Measurements from ENCODE around the gene ACER3.

Gene ACER3

DNA sequence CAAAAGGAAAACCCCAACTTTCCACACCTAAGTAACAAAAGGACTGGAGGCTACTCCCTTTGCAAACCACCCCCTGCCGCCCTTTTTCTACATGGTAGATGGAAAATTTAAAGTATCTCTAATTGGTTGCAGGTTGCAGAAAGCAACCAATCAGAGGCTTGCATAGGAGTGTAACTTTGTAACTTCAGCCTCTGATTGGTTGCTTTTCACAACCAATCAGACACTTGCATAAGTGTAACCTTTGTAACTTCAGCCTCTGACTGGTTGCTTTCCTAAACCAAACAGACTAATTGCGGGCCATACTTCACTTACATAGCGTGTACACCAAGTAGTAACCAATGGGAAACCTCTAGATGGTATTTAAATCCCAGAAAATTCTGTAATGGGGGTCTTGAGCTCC is 16.8 kb upstream of the ACER3 start:
- no peaks in the 10 kb centered on the region for H3K36me3 ChIP-seq (ENCODE audit: control insufficient read depth in 1 of 2, insufficient read depth in 2 of 2, low read length in 2 of 2)
- H3K9me3 ChIP-seq (ENCODE audit: insufficient read depth, low read depth, low read length), result no peaks in the 10 kb centered on the region
- H4K12ac ChIP-seq (ENCODE audit: low read depth, low read length), result no peak overlapping the region
- no peak overlapping the region for H4K91ac ChIP-seq (ENCODE audit: low read depth, low read length)
- H4K8ac ChIP-seq (ENCODE audit: low read depth, low read length), result no peak overlapping the region
- H3K4ac ChIP-seq (ENCODE audit: low read depth, low read length), result no peak overlapping the region
- no peak overlapping the region for H3K4me3 ChIP-seq (ENCODE audit: low read depth, low read length)
- H3K79me1 ChIP-seq (ENCODE audit: low read length), result no peaks in the 10 kb centered on the region
- no peak overlapping the region for H3K9ac ChIP-seq (ENCODE audit: low read length)
- no peak overlapping the region for H3K4me2 ChIP-seq (ENCODE audit: low read length)
- no peak overlapping the region for H3K27ac ChIP-seq (ENCODE audit: low read depth, low read length)
- no peak overlapping the region for H3K14ac ChIP-seq (ENCODE audit: low read length)
- no peak overlapping the region for H2AK5ac ChIP-seq (ENCODE audit: low read length)
- no peak for DNase-seq
- no peak overlapping the region for H3K23ac ChIP-seq (ENCODE audit: low read length)
- no CpG with 5 or more reads among the region's 3 CpGs for WGBS (ENCODE audit: extremely low coverage, insufficient coverage, insufficient read length)
- no peak overlapping the region for H2BK12ac ChIP-seq (ENCODE audit: low read length)
- H3K4me1 ChIP-seq (ENCODE audit: control insufficient read depth in 1 of 2, insufficient read depth in 2 of 2, low read length in 2 of 2), result peaks cover 6 to 12% of the 10 kb centered on the region in 2 experiments
- no peaks in the 10 kb centered on the region for H3K27me3 ChIP-seq (ENCODE audit: insufficient read depth, low read length)
- no peaks in the 10 kb centered on the region for H3K79me2 ChIP-seq (ENCODE audit: control insufficient read depth, insufficient read depth, low read length, poor library complexity)
- no peak overlapping the region for H2BK5ac ChIP-seq (ENCODE audit: low read depth, low read length, poor library complexity)
- no peak overlapping the region for H2AFZ ChIP-seq (ENCODE audit: insufficient read depth, low read length, poor library complexity)
- no peak overlapping the region for H3K18ac ChIP-seq (ENCODE audit: low read length)
- no peak overlapping the region for H2BK120ac ChIP-seq (ENCODE audit: insufficient read depth, low read length, poor library complexity)

DNA sequence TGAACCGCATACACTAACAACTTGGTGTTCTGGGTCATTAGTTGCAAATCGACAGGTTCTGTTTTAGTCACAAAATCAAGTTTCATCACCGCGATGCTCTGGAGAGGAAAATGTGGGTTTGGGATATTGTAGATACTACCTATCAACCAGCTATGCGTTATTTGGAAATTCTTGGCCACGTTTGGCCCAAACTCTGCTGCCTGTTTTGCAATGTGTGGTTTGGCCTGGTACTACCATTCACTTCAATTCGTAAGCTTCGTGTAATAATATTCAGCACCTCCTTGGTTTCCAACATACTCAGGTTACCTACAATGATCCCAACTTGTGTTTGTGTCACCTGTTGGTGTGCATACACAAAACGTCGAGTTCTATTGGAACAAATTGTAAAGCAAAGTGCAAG is 16.2 kb upstream of the ACER3 start:
- Histone ChIP-seq H3K4ac (ENCODE audit: low read depth, low read length) (no peak overlapping the region), H2AK5ac (ENCODE audit: low read length) (no peak overlapping the region), H3K27ac (ENCODE audit: low read depth, low read length) (no peak overlapping the region), H2AFZ (ENCODE audit: insufficient read depth, low read length, poor library complexity) (no peak overlapping the region), H4K8ac (ENCODE audit: low read depth, low read length) (no peak overlapping the region), H3K14ac (ENCODE audit: low read length) (no peak overlapping the region), H3K27me3 (ENCODE audit: insufficient read depth, low read length) (no peaks in the 10 kb centered on the region), H3K9ac (ENCODE audit: low read length) (peak overlapping the region; percentile 78), H3K79me1 (ENCODE audit: low read length) (no peaks in the 10 kb centered on the region), H3K79me2 (ENCODE audit: control insufficient read depth, insufficient read depth, low read length, poor library complexity) (no peaks in the 10 kb centered on the region), H3K9me3 (ENCODE audit: insufficient read depth, low read depth, low read length) (no peaks in the 10 kb centered on the region), H4K91ac (ENCODE audit: low read depth, low read length) (no peak overlapping the region), H3K4me1 (ENCODE audit: control insufficient read depth in 1 of 2, insufficient read depth in 2 of 2, low read length in 2 of 2) (peaks cover 2 to 11% of the 10 kb centered on the region in 2 experiments), H4K12ac (ENCODE audit: low read depth, low read length) (no peak overlapping the region), H3K18ac (ENCODE audit: low read length) (no peak overlapping the region), H2BK5ac (ENCODE audit: low read depth, low read length, poor library complexity) (no peak overlapping the region), H2BK12ac (ENCODE audit: low read length) (no peak overlapping the region), H3K23ac (ENCODE audit: low read length) (no peak overlapping the region), H3K4me2 (ENCODE audit: low read length) (no peak overlapping the region), H3K4me3 (ENCODE audit: low read depth, low read length) (no peak overlapping the region), H2BK120ac (ENCODE audit: insufficient read depth, low read length, poor library complexity) (no peak overlapping the region), H3K36me3 (ENCODE audit: control insufficient read depth in 1 of 2, insufficient read depth in 2 of 2, low read length in 2 of 2) (no peaks in the 10 kb centered on the region)
- no CpG with 5 or more reads among the region's 10 CpGs for WGBS (ENCODE audit: extremely low coverage, insufficient coverage, insufficient read length)
- DNase-seq, result no peak

DNA sequence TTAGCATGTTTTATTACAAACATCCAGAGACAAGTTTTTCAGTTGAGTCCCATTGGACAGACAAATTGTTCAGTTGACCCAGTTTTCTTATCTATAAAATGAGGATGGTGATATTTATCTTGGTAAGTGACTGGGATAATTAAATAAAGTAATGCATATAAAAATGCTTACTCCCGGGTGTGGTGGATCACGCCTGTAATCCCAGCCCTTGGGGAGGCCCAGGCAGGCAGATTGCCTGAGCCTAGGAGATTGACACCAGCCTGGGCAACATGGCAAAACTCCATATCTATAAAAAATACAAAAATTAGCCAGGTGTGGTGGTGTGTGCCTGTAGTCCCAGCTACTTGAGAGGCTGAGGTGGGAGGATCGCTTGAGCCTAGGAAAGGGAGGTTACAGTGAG is 15.6 kb upstream of the ACER3 start:
- Histone ChIP-seq H3K18ac (ENCODE audit: low read length) (no peak overlapping the region), H3K14ac (ENCODE audit: low read length) (no peak overlapping the region), H3K79me1 (ENCODE audit: low read length) (no peaks in the 10 kb centered on the region), H3K27ac (ENCODE audit: low read depth, low read length) (no peak overlapping the region), H2BK5ac (ENCODE audit: low read depth, low read length, poor library complexity) (no peak overlapping the region), H3K4me1 (ENCODE audit: control insufficient read depth in 1 of 2, insufficient read depth in 2 of 2, low read length in 2 of 2) (peaks cover 2 to 14% of the 10 kb centered on the region in 2 experiments), H2AK5ac (ENCODE audit: low read length) (no peak overlapping the region), H3K79me2 (ENCODE audit: control insufficient read depth, insufficient read depth, low read length, poor library complexity) (no peaks in the 10 kb centered on the region), H3K23ac (ENCODE audit: low read length) (no peak overlapping the region), H3K4me3 (ENCODE audit: low read depth, low read length) (no peak overlapping the region), H2BK120ac (ENCODE audit: insufficient read depth, low read length, poor library complexity) (no peak overlapping the region), H4K8ac (ENCODE audit: low read depth, low read length) (no peak overlapping the region), H2AFZ (ENCODE audit: insufficient read depth, low read length, poor library complexity) (no peak overlapping the region), H3K27me3 (ENCODE audit: insufficient read depth, low read length) (no peaks in the 10 kb centered on the region), H3K4ac (ENCODE audit: low read depth, low read length) (no peak overlapping the region), H4K12ac (ENCODE audit: low read depth, low read length) (no peak overlapping the region), H3K36me3 (ENCODE audit: control insufficient read depth in 1 of 2, insufficient read depth in 2 of 2, low read length in 2 of 2) (no peaks in the 10 kb centered on the region), H4K91ac (ENCODE audit: low read depth, low read length) (no peak overlapping the region), H3K9me3 (ENCODE audit: insufficient read depth, low read depth, low read length) (no peaks in the 10 kb centered on the region), H2BK12ac (ENCODE audit: low read length) (no peak overlapping the region), H3K9ac (ENCODE audit: low read length) (no peak overlapping the region), H3K4me2 (ENCODE audit: low read length) (no peak overlapping the region)
- WGBS (ENCODE audit: extremely low coverage, insufficient coverage, insufficient read length), result no CpG with 5 or more reads among the region's 3 CpGs
- DNase-seq, result no peak

DNA sequence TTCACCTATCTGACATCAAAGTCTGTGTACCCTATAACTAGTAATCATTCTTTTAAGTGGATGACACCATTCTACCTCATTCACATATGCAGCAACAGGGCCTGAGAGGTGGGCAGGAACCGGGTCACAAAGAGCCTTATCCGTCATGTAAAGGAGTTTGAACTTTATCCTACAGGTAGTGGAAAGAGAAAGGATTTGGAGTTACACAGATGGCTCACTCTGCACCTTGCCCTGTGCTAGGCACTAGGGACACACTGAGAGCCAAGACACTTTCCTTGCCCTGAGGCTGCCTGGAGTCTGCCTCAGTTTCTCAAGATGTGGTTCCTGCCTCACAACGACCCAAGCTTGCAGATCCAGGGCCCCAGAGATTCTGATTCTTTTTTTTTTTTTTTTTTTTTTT is 14.3 kb upstream of the ACER3 start:
- H2AK5ac ChIP-seq (ENCODE audit: low read length), result no peak overlapping the region
- no peak overlapping the region for H3K18ac ChIP-seq (ENCODE audit: low read length)
- H2AFZ ChIP-seq (ENCODE audit: insufficient read depth, low read length, poor library complexity), result no peak overlapping the region
- no peaks in the 10 kb centered on the region for H3K79me2 ChIP-seq (ENCODE audit: control insufficient read depth, insufficient read depth, low read length, poor library complexity)
- DNase-seq, result no peak
- WGBS (ENCODE audit: extremely low coverage, insufficient coverage, insufficient read length), result no CpG with 5 or more reads among the region's 3 CpGs
- no peaks in the 10 kb centered on the region for H3K27me3 ChIP-seq (ENCODE audit: insufficient read depth, low read length)
- H3K23ac ChIP-seq (ENCODE audit: low read length), result no peak overlapping the region
- no peak overlapping the region for H4K12ac ChIP-seq (ENCODE audit: low read depth, low read length)
- no peak overlapping the region for H2BK5ac ChIP-seq (ENCODE audit: low read depth, low read length, poor library complexity)
- H3K36me3 ChIP-seq (ENCODE audit: control insufficient read depth in 1 of 2, insufficient read depth in 2 of 2, low read length in 2 of 2), result no peaks in the 10 kb centered on the region
- no peak overlapping the region for H3K27ac ChIP-seq (ENCODE audit: low read depth, low read length)
- H2BK120ac ChIP-seq (ENCODE audit: insufficient read depth, low read length, poor library complexity), result no peak overlapping the region
- H2BK12ac ChIP-seq (ENCODE audit: low read length), result no peak overlapping the region
- H3K4me2 ChIP-seq (ENCODE audit: low read length), result no peak overlapping the region
- no peaks in the 10 kb centered on the region for H3K79me1 ChIP-seq (ENCODE audit: low read length)
- peaks cover 2 to 17% of the 10 kb centered on the region in 2 experiments for H3K4me1 ChIP-seq (ENCODE audit: control insufficient read depth in 1 of 2, insufficient read depth in 2 of 2, low read length in 2 of 2)
- no peaks in the 10 kb centered on the region for H3K9me3 ChIP-seq (ENCODE audit: insufficient read depth, low read depth, low read length)
- no peak overlapping the region for H3K4ac ChIP-seq (ENCODE audit: low read depth, low read length)
- H3K4me3 ChIP-seq (ENCODE audit: low read depth, low read length), result no peak overlapping the region
- no peak overlapping the region for H4K91ac ChIP-seq (ENCODE audit: low read depth, low read length)
- no peak overlapping the region for H4K8ac ChIP-seq (ENCODE audit: low read depth, low read length)
- H3K9ac ChIP-seq (ENCODE audit: low read length), result no peak overlapping the region
- H3K14ac ChIP-seq (ENCODE audit: low read length), result no peak overlapping the region

All from trophoblast cell (in vitro differentiated cells and primary cell).